Lung microvascular endothelial cell (primary cell): Measurements from ENCODE around the gene GNAL. TPM values are rescaled to one million over a fixed set of nuclear protein-coding genes. Genes with fewer than 3 reads are reported as not detected.

ENCODE experiments used
- DNase-seq, 2 donors: peaks; one replicate each; pipeline versions ENCODE4 v3.0.0 to v3.0.0-alpha.2; 2010; ENCODE audit warnings: low read depth in 2 of 2
- total RNA-seq: library from RNA; depleted of rRNA; stranded (reverse); fragments of >200 nt; gene quantifications from 2 replicates; pipeline ENCODE4 v1.2.1, GENCODE V29; 2014

GNAL gene
- total RNA-seq, 1 donor from 2014 or later: under 0.01 TPM

DNA sequence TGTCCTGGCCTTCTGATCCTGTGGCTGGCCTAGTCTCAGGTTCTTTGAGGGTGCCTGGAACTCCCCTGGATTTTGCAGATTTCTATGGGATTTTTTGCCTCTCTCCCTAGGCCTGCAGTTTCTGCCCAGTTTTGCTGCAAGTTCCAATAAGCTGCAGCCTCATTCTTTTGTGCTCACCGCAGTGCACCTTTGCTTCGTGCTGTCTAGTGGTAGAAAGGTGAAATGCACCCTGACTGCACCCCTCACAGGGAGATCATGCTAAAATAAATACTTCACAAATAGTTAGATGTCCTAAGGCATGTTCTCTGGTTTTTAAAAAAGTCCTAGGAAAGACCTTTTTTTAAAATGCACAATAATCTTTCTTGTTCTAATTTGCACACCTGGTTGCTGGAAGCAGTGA is 72.5 kb downstream of the GNAL start:
- DNase-seq: no peak

DNA sequence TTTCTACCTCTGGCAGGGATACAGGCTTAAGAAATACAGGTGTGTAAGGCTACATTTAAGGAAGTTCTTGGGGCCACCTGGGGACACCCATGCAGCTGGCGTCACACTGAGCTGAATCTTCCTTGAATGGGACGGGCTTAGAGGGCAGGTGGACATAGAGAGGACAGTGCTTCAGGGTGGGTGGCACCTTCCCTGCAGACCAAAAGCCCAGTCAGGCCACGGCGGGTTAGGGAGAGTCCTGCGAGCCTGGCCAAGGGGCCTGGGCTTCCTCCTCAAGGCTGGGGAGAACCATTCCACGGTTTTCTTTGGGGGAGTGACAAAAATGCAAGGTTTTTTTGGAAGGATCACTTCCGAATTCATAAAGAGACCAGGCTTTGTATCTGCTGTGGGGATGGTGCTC is 73.4 kb downstream of the GNAL start:
- DNase-seq: no peak

DNA sequence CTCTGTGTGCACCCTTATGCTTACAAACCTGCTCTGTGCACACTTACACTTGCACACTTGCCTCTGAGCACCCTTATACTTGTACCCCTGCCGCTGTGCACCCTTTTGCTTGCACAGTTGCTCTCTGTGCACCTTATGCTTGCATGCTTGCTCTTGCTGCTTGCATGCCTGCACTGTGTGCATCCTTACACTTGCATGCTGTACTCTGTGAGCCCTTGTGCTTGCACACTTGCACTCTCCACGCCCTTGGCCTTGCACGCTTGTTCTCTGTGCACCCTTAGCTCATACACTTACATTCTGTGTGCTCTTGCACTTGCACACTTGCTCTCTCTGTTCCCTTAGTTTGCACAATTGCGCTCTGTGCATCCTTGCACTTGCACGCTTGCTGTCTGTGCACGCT is 78.3 kb downstream of the GNAL start:
- no peak for DNase-seq

DNA sequence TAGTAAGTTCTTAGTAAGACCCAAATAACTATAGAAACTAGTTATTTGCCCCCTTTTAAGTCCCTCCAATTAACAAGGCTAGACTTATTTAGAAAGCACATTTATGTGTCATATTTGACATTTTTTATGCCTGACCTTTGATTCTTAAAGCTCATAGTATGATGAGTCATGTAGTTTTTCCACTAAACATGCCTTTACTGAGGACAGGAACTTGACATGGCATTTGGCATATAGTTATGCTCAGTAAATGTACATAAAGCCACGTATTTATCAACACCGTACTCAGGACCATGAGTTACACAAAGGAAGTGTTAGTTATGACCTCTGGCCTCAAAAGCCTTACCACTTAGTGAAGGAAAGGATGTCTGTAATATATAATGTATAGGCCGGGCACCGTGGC is 78.9 kb downstream of the GNAL start:
- DNase-seq: peak in 1 of 2 donors; percentile 27

DNA sequence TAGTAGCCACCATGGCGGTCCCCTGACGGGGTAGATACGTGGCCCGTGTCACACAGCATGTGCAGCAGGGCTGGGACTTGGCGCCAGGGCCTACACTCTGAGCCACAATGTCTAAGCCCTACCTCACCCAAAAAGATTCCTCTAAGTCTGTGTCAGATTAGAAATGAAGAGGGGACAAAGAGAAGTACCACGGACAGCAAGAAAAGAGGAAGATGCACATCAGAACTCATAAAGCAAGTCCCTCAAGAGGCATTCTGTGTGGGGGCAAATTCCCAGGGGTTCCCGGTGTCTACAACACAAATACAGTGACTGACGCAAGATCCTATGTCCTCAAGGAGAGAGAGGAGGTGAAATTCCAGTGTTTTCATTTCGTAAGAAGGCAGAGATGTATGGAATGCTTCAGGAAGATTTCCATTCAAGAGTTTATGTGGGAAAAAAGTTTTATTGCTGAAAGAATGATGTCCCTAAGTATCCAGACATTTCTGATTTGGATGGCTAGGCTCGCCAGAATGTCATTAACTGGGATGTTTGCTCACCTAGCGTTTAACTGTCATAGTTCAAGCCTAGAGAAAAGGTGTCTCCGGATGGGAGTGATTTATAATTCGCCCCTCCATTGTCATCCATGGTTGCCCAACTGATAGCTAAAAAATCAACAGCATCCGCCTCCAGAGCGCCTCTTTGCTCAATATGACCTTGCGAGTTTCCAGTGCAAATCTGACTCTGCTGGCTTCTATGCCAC is 86.5 kb downstream of the GNAL start:
- DNase-seq: no peak

DNA sequence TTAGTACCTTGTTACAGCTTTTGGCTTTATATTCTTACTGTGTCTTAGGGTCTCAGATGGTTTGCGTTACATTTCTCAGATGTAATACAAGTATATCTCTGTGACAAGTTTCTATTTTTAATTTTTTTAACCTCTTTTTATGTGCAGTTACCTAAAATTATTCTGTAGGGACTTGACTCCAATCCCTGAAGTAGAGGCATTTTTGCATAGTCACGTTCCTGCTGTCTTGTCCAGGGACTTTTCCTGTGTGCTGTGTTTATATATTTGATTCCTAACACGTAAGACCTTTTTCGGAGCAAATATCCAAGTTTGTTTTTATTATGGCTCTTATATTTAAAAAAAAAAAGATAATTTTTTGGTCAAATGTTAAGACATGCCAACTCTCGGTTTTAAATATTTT is 91.0 kb downstream of the GNAL start:
- DNase-seq: no peak

DNA sequence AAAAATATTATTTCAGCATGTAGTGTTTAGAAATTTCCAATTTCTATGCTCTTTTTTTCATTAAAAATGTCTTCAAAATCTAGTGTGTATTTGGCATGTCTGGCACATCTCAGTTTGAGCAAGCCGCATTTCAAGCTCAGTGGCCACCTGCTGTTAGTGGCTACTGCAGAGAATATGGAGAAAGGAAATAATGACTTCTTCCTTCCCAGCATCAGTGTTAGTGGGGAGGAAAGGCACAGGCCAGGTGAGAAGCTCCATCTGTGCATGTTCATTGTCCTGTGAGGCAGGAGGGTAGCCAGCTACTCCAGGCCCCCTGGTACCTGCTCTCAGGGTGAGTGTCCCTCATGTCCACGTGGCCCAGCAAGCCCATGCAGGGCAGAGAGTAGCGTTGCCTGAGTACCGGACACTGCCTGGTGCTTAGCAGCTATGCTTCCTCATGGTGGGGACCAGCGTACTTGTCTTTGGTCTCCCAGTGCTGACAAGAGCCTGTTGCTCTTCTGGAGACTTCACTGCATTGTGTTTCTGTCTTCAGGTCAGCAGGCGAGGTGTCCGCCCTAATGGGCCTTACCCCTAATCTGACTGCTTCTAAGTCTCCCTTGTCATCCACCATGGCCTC is 94.8 kb downstream of the GNAL start:
- DNase-seq: no peak

DNA sequence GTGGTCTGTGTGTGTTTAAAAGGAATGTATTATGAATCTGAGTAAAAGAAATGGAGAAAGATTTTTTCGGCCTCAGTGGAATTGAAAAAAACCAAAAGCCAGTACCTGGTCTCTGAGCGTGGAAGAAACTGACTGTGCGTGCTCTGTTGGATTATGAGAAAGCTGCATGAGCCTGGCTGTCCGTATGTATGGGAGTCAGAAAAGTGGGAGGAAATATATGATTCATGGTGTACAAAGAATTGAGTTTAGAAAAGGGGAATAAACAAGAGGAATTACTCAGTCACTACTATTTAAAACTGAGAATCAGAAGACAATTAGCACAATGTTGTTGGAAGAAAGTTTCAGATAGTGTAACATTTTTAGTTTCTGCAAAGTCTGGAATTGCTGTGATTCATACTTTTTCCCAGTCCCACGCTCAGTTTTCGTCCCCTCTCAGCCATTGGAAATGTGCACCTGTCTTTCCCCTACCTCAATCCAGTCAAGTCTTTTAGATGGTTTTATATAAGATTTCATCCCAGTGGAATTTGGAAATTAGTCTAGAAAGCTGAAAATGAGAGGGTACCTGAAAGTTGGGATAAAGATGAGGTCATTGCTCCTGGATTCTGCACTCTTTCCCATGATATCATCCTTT is 95.7 kb downstream of the GNAL start:
- DNase-seq: no peak

DNA sequence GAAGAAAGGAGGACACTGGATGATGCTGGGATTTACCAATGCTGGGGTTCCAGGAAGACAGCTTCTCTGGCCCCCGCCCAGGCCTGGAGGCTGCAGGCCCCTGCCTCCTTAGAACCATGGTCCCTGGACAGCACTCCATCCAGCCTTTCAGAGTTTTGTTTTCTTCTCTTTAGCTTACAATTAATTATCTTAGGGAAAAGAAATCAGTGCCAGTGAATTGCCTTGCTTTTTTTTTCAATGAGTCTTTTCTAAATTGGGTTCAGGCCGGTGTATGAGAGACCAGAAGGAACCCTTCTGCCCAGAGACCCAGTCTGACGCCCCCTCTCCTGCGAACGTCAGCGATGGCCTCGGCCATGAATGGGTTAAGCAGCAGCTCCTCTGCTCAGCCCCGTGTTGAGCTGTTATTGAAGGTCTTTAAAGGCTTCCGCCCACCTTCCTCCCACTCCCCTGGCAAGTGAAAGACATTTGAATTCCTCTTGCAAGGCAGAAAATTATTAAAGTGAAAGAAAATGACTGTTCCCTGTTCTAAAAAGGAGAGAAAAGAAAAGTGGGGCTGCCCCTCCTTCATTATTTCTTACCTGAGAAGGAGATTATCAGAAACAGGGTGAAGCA is 96.5 kb downstream of the GNAL start:
- DNase-seq: no peak

DNA sequence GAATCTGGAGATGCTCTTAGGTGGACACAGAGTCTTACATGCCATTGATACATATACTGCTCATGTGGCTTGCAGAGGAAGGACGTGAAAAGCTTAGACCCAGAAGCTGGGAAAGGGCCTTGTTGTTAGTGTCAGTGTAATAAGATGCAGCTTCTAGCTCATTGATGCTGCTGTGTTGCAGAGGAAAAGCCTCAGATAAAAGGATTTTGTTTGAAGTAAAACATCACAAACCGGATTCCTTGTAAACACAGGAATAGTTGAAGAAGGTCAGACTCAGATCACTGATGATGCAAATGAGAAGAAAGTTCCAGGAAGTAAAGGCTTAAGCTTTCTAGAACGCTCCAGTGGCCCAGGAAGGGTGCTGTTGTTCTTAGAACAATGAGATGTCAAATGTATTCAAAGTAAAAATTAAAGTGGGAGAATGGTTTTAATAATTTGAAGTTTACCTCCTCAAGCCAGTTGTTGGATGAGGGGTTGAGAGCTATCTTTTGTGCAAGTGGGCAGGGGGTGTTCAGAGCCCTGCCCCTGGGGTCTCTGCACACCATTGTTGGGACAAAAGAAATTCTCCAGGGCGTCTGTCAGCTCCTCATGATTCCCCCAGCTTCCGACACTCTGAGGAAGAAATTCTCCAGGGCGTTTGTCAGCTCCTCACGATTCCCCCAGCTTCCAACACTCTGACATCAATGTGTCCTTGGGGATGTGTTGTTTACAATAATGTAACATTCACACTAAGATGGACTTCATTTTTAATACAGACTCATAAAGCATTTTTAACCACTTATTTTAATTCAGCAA is 100.8 kb downstream of the GNAL start:
- DNase-seq: no peak

DNA sequence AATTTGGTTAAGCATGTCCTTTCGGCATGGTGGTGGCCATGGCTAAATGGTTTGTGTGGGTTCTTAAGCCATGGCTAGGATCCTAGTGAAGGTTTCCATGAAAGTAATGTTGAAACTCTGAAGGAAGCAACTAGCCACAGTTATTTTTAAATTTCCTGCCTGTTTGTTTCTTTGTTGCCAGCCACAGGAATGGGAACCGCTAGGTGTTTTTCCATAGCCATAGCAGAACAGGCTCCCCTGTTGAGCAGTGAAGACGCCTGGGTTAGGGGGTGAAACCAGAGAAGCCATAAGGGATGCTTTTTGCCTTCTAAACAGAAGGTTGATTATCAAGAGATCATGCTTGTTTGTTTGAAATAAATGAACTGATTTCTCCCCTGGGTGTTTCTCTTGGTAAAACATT is 102.1 kb downstream of the GNAL start:
- no peak for DNase-seq

DNA sequence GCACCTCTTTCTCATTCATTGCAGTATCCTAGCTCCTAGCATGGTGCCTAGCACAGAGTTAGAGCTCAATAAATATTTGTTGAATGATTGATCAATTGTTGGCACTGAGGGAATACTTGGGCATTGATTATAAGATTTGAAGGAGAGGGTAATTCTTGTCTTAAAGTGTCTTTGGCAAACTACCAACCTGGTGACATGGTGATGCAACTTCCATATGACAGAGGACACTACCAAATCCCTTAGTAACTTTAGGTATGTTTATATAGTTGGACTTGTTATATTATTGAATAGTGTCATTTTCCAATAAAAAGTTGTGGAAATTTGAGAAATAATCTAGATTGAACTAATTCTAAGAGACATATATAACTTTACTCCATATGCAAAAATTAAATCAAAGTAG is 103.6 kb downstream of the GNAL start:
- DNase-seq: no peak

DNA sequence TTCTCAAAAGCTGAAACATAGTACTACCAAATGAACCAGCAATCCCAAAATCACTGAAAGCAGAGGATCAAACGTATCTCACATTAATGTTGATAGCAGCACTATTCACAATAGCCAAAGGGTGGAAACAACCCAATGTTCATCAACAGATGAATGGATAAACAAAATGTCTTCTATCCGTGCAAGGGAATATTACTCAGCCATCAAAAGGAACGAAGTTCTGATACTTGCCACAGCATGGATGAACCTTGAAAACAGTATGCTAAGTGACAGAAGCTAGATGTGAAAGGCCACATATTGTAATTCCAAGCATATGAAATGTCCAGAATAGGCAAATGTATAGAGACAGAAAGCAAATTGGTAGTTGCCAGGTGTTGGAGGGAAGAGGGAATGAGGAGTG is 105.1 kb downstream of the GNAL start:
- no peak for DNase-seq

DNA sequence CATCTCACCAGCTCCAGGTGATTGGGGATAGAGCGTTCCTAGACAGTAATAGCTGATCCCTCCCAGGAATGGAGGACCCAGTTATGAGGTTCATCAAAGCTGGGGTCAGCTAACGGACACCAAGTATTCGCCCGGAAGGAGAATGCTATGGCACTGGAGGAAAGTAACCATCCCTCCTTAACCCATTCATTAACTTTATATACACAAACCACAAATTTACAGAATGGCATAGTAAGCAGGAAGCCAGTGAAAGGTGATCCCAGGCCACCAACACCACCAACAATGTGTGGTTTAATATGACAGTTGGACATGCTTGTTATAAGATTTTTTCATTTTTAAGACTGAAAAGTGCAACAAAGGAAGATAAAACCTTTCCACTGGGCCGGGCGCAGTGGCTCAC is 106.9 kb downstream of the GNAL start:
- DNase-seq: no peak

DNA sequence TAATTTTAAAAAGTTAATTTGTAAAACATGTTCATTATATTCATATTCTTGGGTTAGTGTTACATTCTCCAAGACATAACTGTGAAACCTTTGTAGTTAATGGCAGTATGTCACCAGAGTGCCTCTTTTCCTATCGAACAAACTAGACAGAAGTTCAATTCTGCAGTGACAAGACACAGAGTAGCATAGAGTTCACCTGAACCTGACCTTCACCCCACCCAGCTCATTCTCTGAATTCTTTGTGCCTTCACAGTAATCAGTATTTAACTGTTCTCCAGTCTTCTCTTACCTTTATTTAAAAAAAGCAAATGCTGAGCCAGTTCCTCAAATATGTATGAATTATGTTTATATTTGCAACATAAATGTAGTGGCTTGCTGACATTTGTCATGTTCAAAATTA is 109.2 kb downstream of the GNAL start:
- DNase-seq: no peak

DNA sequence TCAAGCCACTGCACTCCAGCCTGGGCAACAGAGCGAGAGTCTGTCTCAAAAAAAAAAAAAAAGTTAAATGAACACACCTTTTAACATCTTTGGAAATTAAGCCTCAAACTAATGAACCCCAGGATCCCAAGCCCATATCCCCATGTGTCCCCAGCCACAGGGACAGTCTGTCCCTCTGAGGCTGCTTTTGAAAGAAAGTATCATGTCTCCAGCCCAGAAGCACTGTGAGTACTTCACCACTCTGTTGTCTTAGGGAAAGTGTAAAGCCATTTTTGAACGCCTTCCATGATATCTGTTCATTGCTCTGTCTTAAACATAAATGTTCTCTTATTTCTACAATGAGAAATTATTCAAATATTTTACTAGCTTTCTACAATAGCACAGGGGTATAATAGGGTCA is 110.0 kb downstream of the GNAL start:
- no peak for DNase-seq

DNA sequence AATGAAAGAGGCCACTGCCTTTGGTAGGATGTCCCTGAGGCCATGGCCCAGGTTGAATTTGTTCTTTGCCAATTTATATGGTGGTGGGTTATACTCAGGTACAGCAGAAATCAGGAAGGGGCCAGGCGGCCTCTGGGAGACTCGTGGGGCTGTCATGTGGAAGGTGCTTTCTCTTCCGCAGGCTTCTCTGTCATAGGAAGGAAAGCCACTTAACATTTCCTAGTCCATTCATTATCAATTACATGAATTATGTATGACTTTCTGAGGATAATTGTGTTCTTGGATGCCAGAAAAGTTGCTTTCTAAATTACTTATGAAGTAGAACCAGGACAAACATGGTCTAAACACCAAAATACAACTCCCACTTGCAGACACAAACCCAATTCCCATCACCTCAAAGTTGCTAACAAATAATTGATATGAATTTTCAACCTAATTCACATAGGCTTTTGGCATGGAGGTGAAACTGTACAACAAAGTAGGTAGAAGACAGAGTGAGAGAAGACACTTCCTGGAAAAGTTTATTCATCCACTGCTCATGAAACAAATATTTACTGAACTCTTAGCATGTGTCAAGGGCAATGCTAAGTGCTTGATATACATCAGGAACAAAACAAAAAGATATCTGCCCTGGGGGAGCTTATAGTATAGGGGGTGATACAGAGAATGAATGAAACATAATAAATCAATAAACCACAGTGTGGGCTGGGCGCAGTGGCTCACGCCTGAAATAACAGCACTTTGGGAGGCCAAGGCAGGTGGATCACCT is 111.7 kb downstream of the GNAL start:
- no peak for DNase-seq

DNA sequence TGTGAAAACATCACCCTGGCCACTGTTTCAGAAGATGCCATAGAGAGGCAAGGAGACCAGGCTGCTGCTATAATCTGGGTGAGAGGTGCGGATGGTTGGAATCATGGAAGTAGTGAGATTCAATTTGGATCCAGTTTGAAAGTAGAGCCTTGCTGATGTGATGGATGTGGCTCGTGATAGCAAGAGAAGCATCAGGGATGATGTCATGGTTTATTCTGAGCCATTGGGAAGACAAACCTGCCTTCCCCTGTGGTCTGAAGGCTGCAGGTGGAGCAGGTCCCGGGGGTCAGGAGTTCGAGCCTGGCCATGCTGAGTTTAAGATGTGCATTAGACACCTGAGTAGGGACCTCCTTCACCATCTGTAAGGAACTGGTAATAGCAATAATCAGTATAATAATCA is 112.5 kb downstream of the GNAL start:
- DNase-seq: no peak

DNA sequence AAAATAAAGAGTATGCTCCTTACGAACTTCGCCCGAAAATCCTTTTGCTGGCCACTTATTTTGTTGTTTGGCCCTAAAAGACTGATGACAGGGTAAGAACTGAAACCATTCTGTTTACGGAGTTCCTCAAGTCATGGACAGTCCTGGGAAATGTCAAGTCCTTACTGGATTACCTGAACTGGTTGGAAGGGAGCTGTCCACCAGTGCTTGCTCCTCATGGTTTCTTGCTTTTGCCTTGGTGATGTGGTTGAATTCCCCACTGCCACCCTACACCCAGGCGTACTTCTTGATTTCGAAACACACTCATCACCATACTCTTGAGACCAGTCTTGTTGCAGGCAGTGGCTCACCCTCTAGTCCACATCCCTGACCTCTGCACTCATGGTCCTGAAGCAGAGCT is 113.1 kb downstream of the GNAL start:
- DNase-seq: no peak

DNA sequence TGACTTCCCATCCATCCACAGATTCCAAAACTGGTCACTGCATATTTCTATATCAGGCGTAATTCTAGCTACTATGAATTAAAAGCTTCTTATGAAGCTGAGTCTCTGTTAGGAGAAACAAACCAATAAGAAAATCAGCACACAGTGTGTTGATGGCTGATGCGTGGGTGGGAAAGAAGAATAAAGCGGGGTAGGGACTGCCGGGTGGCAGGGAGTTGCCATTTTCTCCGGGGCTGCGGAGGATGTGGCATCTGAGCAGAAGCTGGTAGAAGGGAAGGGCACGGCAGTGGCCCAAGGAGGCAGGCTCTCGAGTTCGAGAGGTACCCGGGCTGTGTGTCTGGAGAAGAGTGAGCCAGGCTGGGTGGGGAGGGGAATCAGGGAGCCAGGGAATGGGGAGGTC is 113.5 kb downstream of the GNAL start:
- DNase-seq: no peak

DNA sequence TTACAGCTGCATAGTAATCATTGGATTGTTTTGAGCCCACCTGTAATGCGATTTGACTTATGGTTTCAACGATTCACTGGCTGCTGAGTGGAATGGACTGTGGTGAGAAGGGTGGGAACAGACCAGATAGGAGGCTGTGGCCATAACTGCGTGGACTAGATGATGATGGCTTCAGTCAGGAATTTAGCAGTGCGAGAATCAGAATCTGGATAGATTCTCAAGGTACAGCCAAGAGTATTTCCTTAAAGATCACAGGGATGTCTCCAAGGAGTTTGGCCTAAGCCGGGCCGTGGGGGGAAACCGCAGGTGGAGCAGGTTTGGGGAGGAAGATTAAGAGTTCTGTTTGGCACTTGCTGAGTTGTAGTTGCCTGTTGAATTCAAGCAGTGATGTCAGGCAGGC is 118.2 kb downstream of the GNAL start:
- no peak for DNase-seq
